NB4 (cell line): ENCODE data around the gene GZMA.

ENCODE experiments used
- DNase-seq: peaks from one replicate; pipeline ENCODE4 v3.0.0; 2010; ENCODE audit warnings: low read depth
- H3K4me3 ChIP-seq: one replicate; pipeline ENCODE4 v1.5.1; 2011; ENCODE audit warnings: mild to moderate bottlenecking, low read depth, low read length, moderate library complexity
- MYC ChIP-seq: IDR thresholded peaks from 2 replicates; pipeline ENCODE4 v1.6.1; 2011; ENCODE audit warnings: low read depth, low read length
- POLR2A ChIP-seq: IDR thresholded peaks from 2 replicates; pipeline ENCODE4 v1.6.1; 2011; ENCODE audit warnings: mild to moderate bottlenecking; ENCODE audit not compliant: insufficient read length; ENCODE audit errors: extremely low read depth
- TF ChIP-seq, protein P1 (sequence below): IDR thresholded peaks from one replicate; pipeline ENCODE4 v1.5.1; 2012; ENCODE audit warnings: low read depth, low read length
- TF ChIP-seq, protein P2 (sequence below): IDR thresholded peaks from 2 replicates; pipeline ENCODE4 v1.6.1; 2011; ENCODE audit warnings: low read depth, low read length

The GZMA gene

DNA sequence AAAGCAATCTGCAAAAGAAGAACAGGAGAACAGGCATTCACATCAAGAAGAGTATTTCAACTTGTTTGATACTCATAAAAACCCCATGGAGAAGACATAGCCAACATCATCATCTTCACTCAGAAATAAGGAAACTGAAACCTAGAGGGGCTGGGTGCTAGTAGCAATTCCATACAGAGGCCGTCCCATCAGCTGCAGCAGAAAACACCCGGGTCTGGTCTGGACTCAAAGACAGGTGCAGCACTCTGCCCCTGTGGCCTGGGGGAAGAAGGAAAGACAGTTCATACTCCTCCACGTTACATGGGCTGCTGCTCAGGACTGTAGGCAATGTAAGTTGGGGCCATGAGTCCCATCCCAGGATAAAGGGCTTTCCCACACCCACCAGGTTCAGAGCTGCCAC is 11.6 kb downstream of the GZMA start:
- H3K4me3 ChIP-seq = no peak overlapping the region
- DNase-seq = no peak
- TF ChIP-seq, protein P1, sequence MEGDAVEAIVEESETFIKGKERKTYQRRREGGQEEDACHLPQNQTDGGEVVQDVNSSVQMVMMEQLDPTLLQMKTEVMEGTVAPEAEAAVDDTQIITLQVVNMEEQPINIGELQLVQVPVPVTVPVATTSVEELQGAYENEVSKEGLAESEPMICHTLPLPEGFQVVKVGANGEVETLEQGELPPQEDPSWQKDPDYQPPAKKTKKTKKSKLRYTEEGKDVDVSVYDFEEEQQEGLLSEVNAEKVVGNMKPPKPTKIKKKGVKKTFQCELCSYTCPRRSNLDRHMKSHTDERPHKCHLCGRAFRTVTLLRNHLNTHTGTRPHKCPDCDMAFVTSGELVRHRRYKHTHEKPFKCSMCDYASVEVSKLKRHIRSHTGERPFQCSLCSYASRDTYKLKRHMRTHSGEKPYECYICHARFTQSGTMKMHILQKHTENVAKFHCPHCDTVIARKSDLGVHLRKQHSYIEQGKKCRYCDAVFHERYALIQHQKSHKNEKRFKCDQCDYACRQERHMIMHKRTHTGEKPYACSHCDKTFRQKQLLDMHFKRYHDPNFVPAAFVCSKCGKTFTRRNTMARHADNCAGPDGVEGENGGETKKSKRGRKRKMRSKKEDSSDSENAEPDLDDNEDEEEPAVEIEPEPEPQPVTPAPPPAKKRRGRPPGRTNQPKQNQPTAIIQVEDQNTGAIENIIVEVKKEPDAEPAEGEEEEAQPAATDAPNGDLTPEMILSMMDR = no peak
- TF ChIP-seq POLR2A = no peak
- TF ChIP-seq, protein P2, sequence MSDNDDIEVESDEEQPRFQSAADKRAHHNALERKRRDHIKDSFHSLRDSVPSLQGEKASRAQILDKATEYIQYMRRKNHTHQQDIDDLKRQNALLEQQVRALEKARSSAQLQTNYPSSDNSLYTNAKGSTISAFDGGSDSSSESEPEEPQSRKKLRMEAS = no peak

DNA sequence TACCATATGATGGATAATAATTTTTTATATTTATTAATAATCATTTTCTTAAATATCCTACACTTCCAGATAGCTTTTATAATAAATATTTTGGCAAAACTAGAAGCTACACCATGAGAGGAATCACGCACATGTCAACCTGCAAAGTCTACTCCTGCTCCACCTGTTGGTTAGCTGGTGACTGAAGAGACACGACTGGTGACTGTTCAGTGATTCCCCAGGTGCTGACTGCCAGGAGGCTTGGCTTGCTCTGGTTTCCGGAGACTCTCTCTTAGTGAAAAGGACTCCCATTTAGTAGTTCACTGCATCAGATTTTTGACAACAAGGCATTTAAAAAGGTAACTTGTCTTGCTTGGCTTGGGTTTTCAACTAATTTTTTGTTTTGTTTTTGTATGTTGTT is 20.9 kb downstream of the GZMA start:
- TF ChIP-seq POLR2A = no peak
- TF ChIP-seq, protein P1 = no peak
- TF ChIP-seq MYC = no peak
- TF ChIP-seq, protein P2 = no peak

DNA sequence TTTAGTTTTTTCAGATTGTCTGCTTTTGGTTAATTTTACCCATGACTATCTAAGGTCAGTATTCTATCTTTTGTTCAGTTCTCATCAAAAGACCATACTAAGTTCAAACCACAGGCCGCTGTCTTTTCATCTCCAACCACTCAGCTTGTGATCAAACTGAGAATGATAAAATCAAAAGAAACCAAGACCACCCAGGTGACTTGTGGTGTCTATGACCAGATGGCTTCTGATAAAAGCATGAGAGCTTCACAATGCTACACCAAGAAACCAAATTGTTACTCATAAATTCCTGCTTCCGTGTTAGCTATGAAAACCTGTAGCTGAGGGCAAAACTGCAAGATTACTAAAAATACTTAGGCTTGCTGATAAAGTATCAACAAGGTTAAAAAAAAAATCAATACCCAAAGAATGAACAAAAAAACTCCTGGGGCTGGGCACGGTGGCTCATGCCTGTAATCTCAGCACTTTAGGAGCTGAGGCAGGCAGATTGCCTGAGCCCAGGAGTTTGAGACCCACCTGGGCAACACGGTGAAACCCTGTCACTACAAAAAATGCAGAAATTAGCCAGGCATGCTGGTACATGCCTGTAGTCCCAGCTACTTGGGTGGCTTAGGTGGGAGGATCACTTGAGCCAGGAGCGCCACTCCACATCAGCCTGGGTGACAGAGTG is 31.7 kb downstream of the GZMA start:
- TF ChIP-seq, protein P2 = no peak
- TF ChIP-seq POLR2A (no peak), MYC (no peak)
- TF ChIP-seq, protein P1 = no peak
- no peak for DNase-seq
- H3K4me3 ChIP-seq = no peak overlapping the region

More for the DNA sequence above, 20.9 kb downstream of the GZMA start:
- no peak for DNase-seq
- H3K4me3 ChIP-seq = no peak overlapping the region

DNA sequence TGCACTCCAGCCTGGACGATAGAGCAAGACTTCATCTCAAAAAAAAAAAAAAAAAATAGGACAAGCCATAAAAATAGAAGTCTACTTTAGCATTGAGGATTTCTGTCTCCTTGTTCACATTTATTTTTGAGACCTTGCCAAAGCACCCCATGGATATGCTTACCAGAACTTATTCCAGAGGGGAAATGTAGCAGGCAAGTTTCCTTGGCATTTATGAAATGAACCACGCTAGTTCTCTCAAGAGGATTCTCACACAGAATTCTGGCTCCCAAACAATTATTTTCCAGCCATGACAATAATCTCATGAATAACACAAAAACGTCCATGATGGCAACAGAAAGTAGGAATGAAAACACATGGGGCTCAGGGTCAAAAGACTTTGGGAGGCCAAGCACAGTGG is 34.1 kb downstream of the GZMA start:
- TF ChIP-seq MYC = no peak
- TF ChIP-seq, protein P2 = no peak
- TF ChIP-seq POLR2A = no peak
- TF ChIP-seq, protein P1 = no peak
- no peak overlapping the region for H3K4me3 ChIP-seq
- no peak for DNase-seq

DNA sequence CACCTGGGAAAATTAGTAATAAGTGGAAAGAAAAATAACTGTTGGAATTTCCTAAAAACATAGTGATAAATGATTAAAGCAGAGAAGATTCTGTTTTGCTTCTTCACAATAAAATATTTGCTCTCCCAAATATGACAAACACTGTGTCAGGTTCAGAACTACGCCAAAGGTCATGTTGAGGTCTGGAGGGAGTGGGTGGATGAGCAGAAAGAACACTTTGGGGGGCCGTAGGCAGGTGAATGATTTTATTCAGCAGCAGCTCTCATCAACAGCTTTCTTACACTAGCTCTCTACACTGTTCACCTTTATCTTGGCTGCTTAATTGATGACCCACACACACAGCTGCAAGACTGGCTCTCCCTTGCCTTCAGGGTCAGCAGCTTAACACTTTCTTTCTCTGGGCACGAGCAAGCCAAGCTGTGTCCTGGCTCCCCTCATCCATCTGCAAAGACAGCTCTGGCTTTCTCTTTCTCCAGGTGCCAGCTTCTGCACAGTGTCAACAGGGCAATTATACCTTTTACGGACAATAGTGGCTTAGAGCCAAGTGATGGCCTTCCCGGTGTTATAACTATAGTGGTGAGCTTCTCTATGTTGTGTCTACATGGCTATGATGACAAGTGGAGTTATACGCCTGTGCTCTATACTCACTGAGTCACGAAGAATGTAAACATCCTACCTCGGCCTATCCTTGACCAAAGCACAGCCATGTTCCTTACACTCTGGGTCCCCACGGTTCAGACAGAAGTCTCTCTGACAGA is 38.6 kb downstream of the GZMA start:
- TF ChIP-seq, protein P2 = no peak
- no peak for TF ChIP-seq POLR2A
- TF ChIP-seq MYC = no peak
- TF ChIP-seq, protein P1 = no peak
- DNase-seq = no peak

More for the DNA sequence above, 38.6 kb downstream of the GZMA start:
- no peak overlapping the region for H3K4me3 ChIP-seq
